ENCODE data around the gene NCKAP5.

DNA sequence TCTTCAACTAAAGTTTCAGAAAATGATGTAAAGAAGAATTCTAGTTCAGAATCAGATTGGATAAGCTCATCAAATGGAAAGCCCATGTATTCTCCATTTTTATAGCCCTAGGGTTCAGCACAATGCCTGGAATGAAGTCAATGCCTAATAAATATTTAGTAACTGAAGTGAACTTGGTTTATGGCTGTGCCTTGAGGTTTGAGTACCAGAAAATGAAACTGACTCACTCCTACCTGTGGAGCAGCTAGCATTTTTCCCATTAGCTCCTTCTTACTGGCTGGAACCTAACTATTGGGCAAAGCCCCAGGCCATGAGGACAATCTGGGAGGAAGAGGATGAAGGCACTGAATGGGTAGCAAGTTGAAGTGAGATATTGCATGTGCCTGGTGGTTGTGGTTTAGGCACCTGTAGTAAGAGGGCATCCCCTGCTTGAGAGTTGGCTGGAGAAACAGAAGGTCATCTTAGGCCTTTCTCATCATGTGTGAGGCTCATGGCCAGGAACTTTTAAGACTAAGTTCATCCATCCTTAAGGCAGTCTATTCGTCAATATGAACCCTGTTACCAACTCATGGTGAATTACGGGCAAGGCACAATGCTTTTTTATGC, 813.3 kb downstream of the NCKAP5 start:
- TF ChIP-seq, protein P1, sequence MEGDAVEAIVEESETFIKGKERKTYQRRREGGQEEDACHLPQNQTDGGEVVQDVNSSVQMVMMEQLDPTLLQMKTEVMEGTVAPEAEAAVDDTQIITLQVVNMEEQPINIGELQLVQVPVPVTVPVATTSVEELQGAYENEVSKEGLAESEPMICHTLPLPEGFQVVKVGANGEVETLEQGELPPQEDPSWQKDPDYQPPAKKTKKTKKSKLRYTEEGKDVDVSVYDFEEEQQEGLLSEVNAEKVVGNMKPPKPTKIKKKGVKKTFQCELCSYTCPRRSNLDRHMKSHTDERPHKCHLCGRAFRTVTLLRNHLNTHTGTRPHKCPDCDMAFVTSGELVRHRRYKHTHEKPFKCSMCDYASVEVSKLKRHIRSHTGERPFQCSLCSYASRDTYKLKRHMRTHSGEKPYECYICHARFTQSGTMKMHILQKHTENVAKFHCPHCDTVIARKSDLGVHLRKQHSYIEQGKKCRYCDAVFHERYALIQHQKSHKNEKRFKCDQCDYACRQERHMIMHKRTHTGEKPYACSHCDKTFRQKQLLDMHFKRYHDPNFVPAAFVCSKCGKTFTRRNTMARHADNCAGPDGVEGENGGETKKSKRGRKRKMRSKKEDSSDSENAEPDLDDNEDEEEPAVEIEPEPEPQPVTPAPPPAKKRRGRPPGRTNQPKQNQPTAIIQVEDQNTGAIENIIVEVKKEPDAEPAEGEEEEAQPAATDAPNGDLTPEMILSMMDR (IDR thresholded peaks at IDR 0.05): no peak
- TF ChIP-seq POLR2A (IDR thresholded peaks at IDR 0.05): no peak
